Parathyroid adenoma (tissue), 2 donors: Measurements from ENCODE around the gene YEATS4.
"Not testable (repeated sequence)": the region's sequence is repeated elsewhere in the genome, so short reads cannot be mapped to it uniquely, and the experiment has no call there.

Experiments
- H2AFZ ChIP-seq: fragments of 300-600 bp; sonication (generic); one replicate; pipeline ENCODE4 v1.7.0; 2017; ENCODE audit warnings: antibody characterized with exemption, mild to moderate bottlenecking
- H3K27ac ChIP-seq: fragments of 300-600 bp; sonication (generic); one replicate; pipeline ENCODE4 v1.7.0; 2017
- H3K27me3 ChIP-seq: fragments of 300-600 bp; sonication (generic); one replicate; pipeline ENCODE4 v1.7.0; 2017; ENCODE audit warnings: low read length; ENCODE audit not compliant: control insufficient read depth, insufficient read depth
- H3K36me3 ChIP-seq: fragments of 300-600 bp; sonication (generic); one replicate; pipeline ENCODE4 v1.7.0; 2017; ENCODE audit warnings: low read length; ENCODE audit not compliant: control insufficient read depth, insufficient read depth
- H3K4me1 ChIP-seq: fragments of 300-600 bp; sonication (generic); one replicate; pipeline ENCODE4 v1.7.0; 2017; ENCODE audit warnings: control low read depth
- H3K4me2 ChIP-seq: fragments of 300-600 bp; sonication (generic); one replicate; pipeline ENCODE4 v1.7.0; 2017; ENCODE audit warnings: low read length
- H3K4me3 ChIP-seq: fragments of 300-600 bp; sonication (generic); one replicate; pipeline ENCODE4 v1.7.0; 2017; ENCODE audit warnings: low read depth, low read length
- H3K79me2 ChIP-seq: fragments of 300-600 bp; sonication (generic); one replicate; pipeline ENCODE4 v1.7.0; 2017; ENCODE audit warnings: control low read depth
- H3K9ac ChIP-seq: fragments of 300-600 bp; sonication (generic); one replicate; pipeline ENCODE4 v1.7.0; 2017; ENCODE audit warnings: mild to moderate bottlenecking
- H3K9me3 ChIP-seq: fragments of 300-600 bp; sonication (generic); one replicate; pipeline ENCODE4 v1.7.0; 2017; ENCODE audit warnings: low read length; ENCODE audit not compliant: control insufficient read depth
- CTCF ChIP-seq: fragments of 300-600 bp; sonication (generic); IDR thresholded peaks from one replicate; pipeline ENCODE4 v1.7.0; 2017; ENCODE audit warnings: antibody characterized with exemption, mild to moderate bottlenecking
- donor health status: primary hyperparathyroidism.

The YEATS4 gene

GRCh38 chr12:69359531-69360347 is at the start of gene YEATS4:
Gene YEATS4, plus strand, starts transcription at chr12:69359743. Its CDS starts 230 bp downstream, at chr12:69359973.
- H3K4me1 ChIP-seq: no peaks in the 10 kb centered on the region
- peak within 1 kb of the TSS; percentile 94 for H2AFZ ChIP-seq
- no peaks in the 10 kb centered on the region for H3K36me3 ChIP-seq
- H3K9me3 ChIP-seq: no peaks in the 10 kb centered on the region
- no peaks in the 10 kb centered on the region for H3K79me2 ChIP-seq
- peak within 1 kb of the TSS; percentile 92 for H3K27ac ChIP-seq
- H3K27me3 ChIP-seq: no peaks in the 10 kb centered on the region
- peak within 1 kb of the TSS; percentile 81 for H3K4me2 ChIP-seq
- peak within 1 kb of the TSS; percentile 41 for H3K9ac ChIP-seq
- TF ChIP-seq CTCF: no peak
- peak within 1 kb of the TSS; percentile 89 for H3K4me3 ChIP-seq

GRCh38 chr12:69313209-69313608 is 46.3 kb upstream of the YEATS4 start:
- Histone ChIP-seq H3K4me1 (no peaks in the 10 kb centered on the region), H3K9me3 (no peaks in the 10 kb centered on the region), H3K27ac (no peak overlapping the region), H3K79me2 (no peaks in the 10 kb centered on the region), H3K4me2 (no peak overlapping the region), H3K9ac (no peak overlapping the region), H3K4me3 (no peak overlapping the region), H3K36me3 (no peaks in the 10 kb centered on the region), H2AFZ (no peak overlapping the region), H3K27me3 (no peaks in the 10 kb centered on the region)
- no peak for TF ChIP-seq CTCF

- not testable (repeated sequence) for H2AFZ ChIP-seq, H3K9ac ChIP-seq, H3K4me1 ChIP-seq, H3K79me2 ChIP-seq, H3K4me3 ChIP-seq, H3K27me3 ChIP-seq, H3K9me3 ChIP-seq, H3K36me3 ChIP-seq, H3K27ac ChIP-seq, H3K4me2 ChIP-seq
Measured at GRCh38 chr12:69316784-69317183, 42.8 kb upstream of the YEATS4 start.

GRCh38 chr12:69317233-69317632 is 42.3 kb upstream of the YEATS4 start:
- H3K79me2 ChIP-seq, H2AFZ ChIP-seq, H3K27me3 ChIP-seq, H3K4me1 ChIP-seq, H3K4me2 ChIP-seq, H3K36me3 ChIP-seq, H3K9ac ChIP-seq, H3K27ac ChIP-seq, H3K4me3 ChIP-seq, H3K9me3 ChIP-seq: not testable (repeated sequence)

GRCh38 chr12:69318225-69318624 is 41.3 kb upstream of the YEATS4 start:
- H3K36me3 ChIP-seq: no peaks in the 10 kb centered on the region
- H3K79me2 ChIP-seq: no peaks in the 10 kb centered on the region
- H2AFZ ChIP-seq: no peak overlapping the region
- no peak overlapping the region for H3K4me2 ChIP-seq
- TF ChIP-seq CTCF: no peak
- H3K4me3 ChIP-seq: no peak overlapping the region
- no peaks in the 10 kb centered on the region for H3K9me3 ChIP-seq
- H3K9ac ChIP-seq: no peak overlapping the region
- no peaks in the 10 kb centered on the region for H3K4me1 ChIP-seq
- no peaks in the 10 kb centered on the region for H3K27me3 ChIP-seq
- no peak overlapping the region for H3K27ac ChIP-seq
